Prostate gland (tissue), 2 donors: ENCODE measurements around the gene RANGAP1. TPM values are rescaled to one million over a fixed set of nuclear protein-coding genes. Genes with fewer than 3 reads are reported as not detected.

Experiments
- DNase-seq: peaks from one replicate; pipeline ENCODE4 v3.0.0-alpha.2; 2019; ENCODE audit warnings: low spot score
- H3K27ac ChIP-seq, 2 donors: fragments of 200-600 bp; sonication (generic); 2 replicates each; pipeline ENCODE4 v1.5.1; 2017 to 2019
- H3K27me3 ChIP-seq: fragments of 200-600 bp; sonication (generic); replicated peaks from 2 replicates; pipeline ENCODE4 v1.5.1; 2019; ENCODE audit not compliant: insufficient read depth
- H3K36me3 ChIP-seq, 2 donors: fragments of 200-600 bp; sonication (generic); 1 replicate in 1 of 2; 2 replicates in 1 of 2; pipeline versions ENCODE4 v1.5.1 to v1.8.1; 2017 to 2019
- H3K4me1 ChIP-seq: fragments of 200-600 bp; sonication (generic); replicated peaks from 2 replicates; pipeline ENCODE4 v1.5.1; 2019
- H3K4me3 ChIP-seq, 2 donors: fragments of 200-600 bp; sonication (generic); 2 replicates each; pipeline ENCODE4 v1.5.1; 2017 to 2019
- H3K9me3 ChIP-seq: fragments of 200-600 bp; sonication (generic); 2 replicates; pipeline ENCODE4 v1.5.1; 2017
- POLR2A ChIP-seq: fragments of 450-650 bp; IDR thresholded peaks from one replicate; pipeline ENCODE4 v1.6.1; 2016; ENCODE audit warnings: antibody characterized with exemption, mild to moderate bottlenecking
- POLR2AphosphoS5 ChIP-seq: sonication (generic); formaldehyde crosslinking; IDR thresholded peaks from one replicate; pipeline ENCODE4 v1.6.1; 2017; ENCODE audit warnings: antibody characterized with exemption
- WGBS: methylation state at CpG from one replicate; pipeline ENCODE4 v1.1.5; 2018; 5-methylcytosine and 5-hydroxymethylcytosine counted together
- intact Hi-C: fragments of 100-400 bp; cut with DNase I; formaldehyde crosslinking; loops from one replicate; pipeline ENCODE4 v1.14.2; 2022
- total RNA-seq, 2 donors: library from RNA; depleted of rRNA; stranded (reverse); fragments of >200 nt; gene quantifications; one replicate each; pipeline ENCODE4 v1.1.0, GENCODE V29; 2016
- TF ChIP-seq, protein P1 (sequence below), 4 experiments: fragments of 200-600 bp in 2 of 4; fragments of 450-650 bp in 2 of 4; sonication (generic) in 2 of 4; IDR thresholded peaks; 1 replicate in 3 of 4; 2 replicates in 1 of 4; pipeline ENCODE4 v1.5.1; 2016 to 2019; ENCODE audit warnings: antibody characterized with exemption in 4 of 4, mild to moderate bottlenecking in 2 of 4, moderate library complexity in 2 of 4

Gene RANGAP1
- total RNA-seq, 2 donors from 2014 or later = 47.8 to 127 TPM

DNA sequence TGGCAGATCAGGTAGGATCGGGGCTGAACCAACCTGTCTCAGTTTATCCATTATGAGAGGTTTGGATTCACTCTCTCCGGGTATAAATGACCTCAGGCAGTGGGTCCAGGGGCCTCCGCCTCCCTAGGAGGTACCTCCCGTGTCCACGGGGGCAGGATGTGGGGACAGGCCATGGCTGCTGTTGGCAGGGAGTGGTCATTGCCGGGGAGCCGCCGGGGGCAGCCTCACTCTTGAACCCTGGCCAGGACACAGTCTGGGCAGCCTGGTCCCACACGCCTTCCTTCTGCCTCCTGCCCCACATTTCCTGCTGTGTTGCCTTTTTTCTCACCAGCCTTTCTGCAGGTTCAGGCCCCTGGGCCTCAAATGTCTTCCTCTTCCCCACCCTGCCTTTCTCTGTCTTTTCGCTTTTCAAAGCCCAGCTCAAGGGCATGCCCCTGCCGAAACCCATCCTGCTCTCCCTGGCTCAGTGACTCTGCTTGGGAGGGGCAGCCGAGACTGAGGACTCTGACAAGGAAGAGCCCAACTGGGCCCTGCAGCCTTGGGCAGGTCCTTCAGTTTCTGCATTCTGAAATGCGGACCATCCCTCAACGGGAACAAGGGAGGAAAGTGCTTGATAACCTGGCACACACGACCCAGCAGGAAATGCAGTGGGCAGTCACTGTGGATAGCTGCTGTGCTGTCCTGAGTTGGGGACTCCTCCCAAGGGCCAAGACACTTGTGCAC is 46.4 kb upstream of the RANGAP1 start:
- H3K4me1 ChIP-seq = no peaks in the 10 kb centered on the region
- TF ChIP-seq, protein P1, sequence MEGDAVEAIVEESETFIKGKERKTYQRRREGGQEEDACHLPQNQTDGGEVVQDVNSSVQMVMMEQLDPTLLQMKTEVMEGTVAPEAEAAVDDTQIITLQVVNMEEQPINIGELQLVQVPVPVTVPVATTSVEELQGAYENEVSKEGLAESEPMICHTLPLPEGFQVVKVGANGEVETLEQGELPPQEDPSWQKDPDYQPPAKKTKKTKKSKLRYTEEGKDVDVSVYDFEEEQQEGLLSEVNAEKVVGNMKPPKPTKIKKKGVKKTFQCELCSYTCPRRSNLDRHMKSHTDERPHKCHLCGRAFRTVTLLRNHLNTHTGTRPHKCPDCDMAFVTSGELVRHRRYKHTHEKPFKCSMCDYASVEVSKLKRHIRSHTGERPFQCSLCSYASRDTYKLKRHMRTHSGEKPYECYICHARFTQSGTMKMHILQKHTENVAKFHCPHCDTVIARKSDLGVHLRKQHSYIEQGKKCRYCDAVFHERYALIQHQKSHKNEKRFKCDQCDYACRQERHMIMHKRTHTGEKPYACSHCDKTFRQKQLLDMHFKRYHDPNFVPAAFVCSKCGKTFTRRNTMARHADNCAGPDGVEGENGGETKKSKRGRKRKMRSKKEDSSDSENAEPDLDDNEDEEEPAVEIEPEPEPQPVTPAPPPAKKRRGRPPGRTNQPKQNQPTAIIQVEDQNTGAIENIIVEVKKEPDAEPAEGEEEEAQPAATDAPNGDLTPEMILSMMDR (IDR thresholded peaks at IDR 0.05) = no peak
- TF ChIP-seq POLR2AphosphoS5 = no peak
- TF ChIP-seq POLR2A = no peak
- WGBS = 88% methylated on average over 15 of the region's 15 CpGs
- DNase-seq = no peak
- no peaks in the 10 kb centered on the region for H3K9me3 ChIP-seq
- intact Hi-C loops = no loop called here
- no peak overlapping the region for H3K27ac ChIP-seq
- no peaks in the 10 kb centered on the region for H3K27me3 ChIP-seq
- no peak overlapping the region for H3K4me3 ChIP-seq
- peaks cover 5 to 13% of the 10 kb centered on the region in 2 donors for H3K36me3 ChIP-seq

GRCh38 chr22:41330169-41330568 is 44.2 kb upstream of the RANGAP1 start:
- DNase-seq = no peak
- TF ChIP-seq, protein P1 (IDR thresholded peaks at IDR 0.05) = no peak
- no peak for TF ChIP-seq POLR2A
- TF ChIP-seq POLR2AphosphoS5 = no peak
- Histone ChIP-seq H3K36me3 (peaks cover 5 to 13% of the 10 kb centered on the region in 2 donors), H3K27me3 (no peaks in the 10 kb centered on the region), H3K9me3 (no peaks in the 10 kb centered on the region), H3K4me3 (no peak overlapping the region), H3K4me1 (no peaks in the 10 kb centered on the region), H3K27ac (no peak overlapping the region)
- intact Hi-C loops = no loop called here
- WGBS = 97% methylated on average over 7 of the region's 7 CpGs

DNA sequence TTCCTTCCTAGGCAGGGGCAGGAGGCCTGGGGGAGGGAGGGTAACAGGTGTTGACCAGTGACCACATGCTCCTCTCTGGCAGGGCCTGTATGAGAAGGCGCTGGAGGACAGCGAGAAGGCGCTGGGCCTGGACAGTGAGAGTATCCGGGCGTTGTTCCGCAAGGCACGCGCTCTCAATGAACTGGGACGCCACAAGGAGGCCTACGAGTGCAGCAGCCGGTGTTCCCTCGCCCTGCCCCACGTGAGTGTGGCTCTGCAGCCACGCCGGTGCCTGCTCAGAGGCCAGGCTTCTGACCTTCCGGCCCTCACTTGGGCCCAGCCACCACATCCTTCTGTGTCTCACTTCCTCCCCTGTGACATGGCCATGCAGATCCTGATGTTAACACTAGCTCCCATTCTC is 41.1 kb upstream of the RANGAP1 start:
- Histone ChIP-seq H3K4me3 (no peak overlapping the region), H3K36me3 (peaks cover 2 to 4% of the 10 kb centered on the region in 2 donors), H3K9me3 (no peaks in the 10 kb centered on the region), H3K27me3 (no peaks in the 10 kb centered on the region), H3K4me1 (no peaks in the 10 kb centered on the region), H3K27ac (no peak overlapping the region)
- intact Hi-C loops = no loop called here
- no peak for DNase-seq
- WGBS = 80% methylated on average over 16 of the region's 16 CpGs
- TF ChIP-seq POLR2AphosphoS5 = no peak
- TF ChIP-seq, protein P1 (IDR thresholded peaks at IDR 0.05) = no peak
- TF ChIP-seq POLR2A = no peak

- no peak for DNase-seq
- intact Hi-C loops = no loop called here
- Histone ChIP-seq H3K27me3 (no peaks in the 10 kb centered on the region), H3K4me1 (no peaks in the 10 kb centered on the region), H3K9me3 (no peaks in the 10 kb centered on the region), H3K4me3 (no peak overlapping the region), H3K36me3 (peaks cover 0 to 2% of the 10 kb centered on the region in 2 donors), H3K27ac (no peak overlapping the region)
- TF ChIP-seq, protein P1 (IDR thresholded peaks at IDR 0.05) = no peak
- no peak for TF ChIP-seq POLR2AphosphoS5
- TF ChIP-seq POLR2A = no peak
- WGBS = 90% methylated on average over 5 of the region's 5 CpGs
Measured at GRCh38 chr22:41324821-41325528, 39.0 kb upstream of the RANGAP1 start.
